HTERT RPE-1 (cell line): ENCODE data around the gene SHKBP1.
"Not testable (repeated sequence)": the region's sequence is repeated elsewhere in the genome, so short reads cannot be mapped to it uniquely, and the experiment has no call there.

Experiments
- in situ Hi-C: fragments of 300-500 bp; cut with MboI; formaldehyde crosslinking; loops from 4 replicates; pipeline ENCODE4 v1.14.3; 2020; ENCODE audit warnings: low sequenced_read_pairs

The SHKBP1 gene

DNA sequence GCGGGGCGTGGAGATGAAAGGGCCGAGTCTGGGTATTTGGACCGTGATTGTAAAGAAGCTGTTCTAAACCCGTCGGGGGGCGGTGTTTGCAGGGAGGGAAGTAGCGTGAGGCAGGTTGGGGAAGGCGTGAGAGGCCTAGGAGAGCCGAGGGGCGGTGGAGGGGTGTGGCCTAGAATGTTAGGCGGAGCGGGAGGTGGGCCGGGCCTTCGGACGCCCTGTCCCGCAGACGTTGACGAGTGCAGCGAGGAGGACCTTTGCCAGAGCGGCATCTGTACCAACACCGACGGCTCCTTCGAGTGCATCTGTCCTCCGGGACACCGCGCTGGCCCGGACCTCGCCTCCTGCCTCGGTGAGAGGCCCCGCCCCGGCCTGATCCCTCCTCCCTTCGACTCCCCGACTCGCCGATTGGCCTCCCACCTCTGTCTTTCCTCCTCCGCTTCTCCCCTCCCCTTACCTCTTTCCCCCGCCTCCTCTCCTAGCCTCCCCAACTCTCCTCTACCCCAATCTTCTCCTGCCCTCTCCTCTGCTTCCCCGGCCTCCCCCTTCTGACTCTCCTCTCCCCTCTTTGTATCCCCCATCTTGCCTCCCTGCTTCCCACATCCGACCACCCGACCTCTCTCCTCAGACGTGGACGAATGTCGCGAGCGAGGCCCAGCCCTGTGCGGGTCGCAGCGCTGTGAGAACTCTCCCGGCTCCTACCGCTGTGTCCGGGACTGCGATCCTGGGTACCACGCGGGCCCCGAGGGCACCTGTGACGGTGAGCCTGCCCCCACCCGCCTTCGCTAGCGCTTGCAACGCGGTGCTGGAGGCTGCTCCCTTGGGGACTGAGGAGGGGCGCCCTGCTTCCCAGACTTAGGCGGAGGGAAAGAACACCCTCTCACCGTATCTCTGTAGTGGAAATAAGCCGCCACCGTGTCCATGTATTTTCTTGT lies 37.3 kb downstream of the SHKBP1 start:
- in situ Hi-C loops = no loop called here

- in situ Hi-C loops = no loop called here
Observed at GRCh38 chr19:40614622-40615411, 38.1 kb downstream of the SHKBP1 start.

DNA sequence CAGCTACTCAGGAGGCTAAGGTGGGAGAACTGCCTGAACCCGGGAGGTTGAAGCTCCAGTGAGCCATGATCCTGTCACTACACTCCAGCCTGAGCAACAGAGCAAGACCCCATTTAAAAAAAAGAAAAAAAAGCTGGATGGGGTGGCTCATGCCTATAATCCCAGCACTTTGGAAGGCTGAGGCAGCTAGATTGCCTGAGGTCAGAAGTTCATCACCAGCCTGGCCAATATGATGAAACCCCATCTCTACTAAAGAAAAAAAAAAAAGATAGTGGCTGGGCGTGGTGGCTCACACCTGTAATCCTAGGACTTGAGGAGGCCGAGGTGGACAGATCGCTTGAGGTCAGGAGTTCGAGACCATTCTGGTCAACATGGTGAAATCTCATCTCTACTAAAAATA lies 39.5 kb downstream of the SHKBP1 start:
- in situ Hi-C loops = no loop called here

- in situ Hi-C loops = no loop called here
Observed at GRCh38 chr19:40616941-40617340, 40.3 kb downstream of the SHKBP1 start.

DNA sequence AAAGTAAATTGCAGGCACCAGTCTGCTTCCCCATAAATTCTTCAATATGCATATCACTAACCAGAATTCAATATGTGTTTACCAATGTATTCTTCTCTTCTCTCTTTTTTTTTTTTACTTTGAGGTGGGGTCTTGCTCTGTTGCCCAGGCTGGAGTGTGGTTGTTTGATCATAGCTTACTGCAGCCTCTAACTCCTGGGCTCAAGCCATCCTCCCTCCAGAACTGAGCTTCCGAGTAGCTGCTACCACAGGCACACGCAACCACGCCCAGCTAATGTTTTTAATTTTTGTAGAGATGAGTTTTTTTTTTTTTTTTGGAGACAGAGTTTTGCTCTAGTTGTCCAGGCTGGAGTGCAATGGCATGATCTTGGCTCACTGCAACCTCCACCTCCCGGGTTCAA lies 41.3 kb downstream of the SHKBP1 start:
- in situ Hi-C loops = no loop called here

- in situ Hi-C loops = no loop called here
Observed at GRCh38 chr19:40619333-40620160, 42.9 kb downstream of the SHKBP1 start.

- in situ Hi-C loops = no loop called here
Observed at GRCh38 chr19:40620161-40620485, 43.5 kb downstream of the SHKBP1 start.

DNA sequence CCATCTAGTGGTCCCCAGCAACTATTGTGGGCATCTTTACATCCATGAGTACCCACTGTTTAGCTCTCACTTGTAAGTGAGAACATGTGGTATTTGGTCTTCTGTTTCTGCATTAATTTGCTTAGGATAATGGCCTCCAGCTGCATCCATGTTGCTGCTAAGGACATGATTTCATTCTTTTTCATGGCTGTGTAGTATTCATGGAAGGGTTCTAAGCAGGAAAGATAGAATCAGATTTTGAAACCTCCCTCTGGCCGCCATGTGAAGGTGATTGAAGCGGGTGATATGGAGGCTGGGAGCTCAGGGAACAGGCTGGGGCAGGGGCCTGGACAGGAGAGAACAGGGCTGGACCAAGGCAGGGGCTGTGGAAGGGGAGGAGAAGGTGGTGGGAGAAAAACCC lies 44.6 kb downstream of the SHKBP1 start:
- in situ Hi-C loops = no loop called here

GRCh38 chr19:40621966-40622772 lies 45.5 kb downstream of the SHKBP1 start:
- in situ Hi-C loops = no loop called here

DNA sequence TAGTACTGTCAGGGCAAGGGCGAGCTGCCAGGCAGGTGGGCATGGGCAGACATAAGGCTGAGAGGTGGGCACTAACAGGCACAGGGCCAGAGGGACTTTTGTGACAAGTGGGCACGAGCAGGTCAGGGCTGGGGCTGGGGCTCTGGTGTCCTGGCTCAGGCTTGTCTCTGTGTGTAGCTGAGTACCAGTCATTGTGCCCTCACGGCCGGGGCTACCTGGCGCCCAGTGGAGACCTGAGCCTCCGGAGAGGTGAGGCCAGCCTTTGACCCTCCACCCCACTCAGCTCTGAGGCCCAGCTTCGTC lies 46.1 kb downstream of the SHKBP1 start:
- in situ Hi-C loops = no loop called here

GRCh38 chr19:40623403-40624251 lies 47.0 kb downstream of the SHKBP1 start:
- in situ Hi-C loops = no loop called here

GRCh38 chr19:40624369-40625153 lies 47.9 kb downstream of the SHKBP1 start:
- in situ Hi-C loops = not testable (repeated sequence)

GRCh38 chr19:40625406-40626120 lies 48.9 kb downstream of the SHKBP1 start:
- in situ Hi-C loops = no loop called here

GRCh38 chr19:40626918-40627317 lies 50.2 kb downstream of the SHKBP1 start:
- in situ Hi-C loops = no loop called here

GRCh38 chr19:40627486-40628279 lies 51.0 kb downstream of the SHKBP1 start:
- in situ Hi-C loops = no loop called here

- in situ Hi-C loops = no loop called here
Observed at GRCh38 chr19:40629346-40629745, 52.7 kb downstream of the SHKBP1 start.

- in situ Hi-C loops = no loop called here
Observed at GRCh38 chr19:40630571-40631160, 54.0 kb downstream of the SHKBP1 start.
